NCI-H345 (cell line): ENCODE results near the gene PSMD11.

Experiments
- DNase-seq: peaks from one replicate; lab custom pipeline; 2025; lab: John Stamatoyannopoulos, UW

Gene PSMD11

GRCh38 chr17:32491371-32492263, 47.3 kb downstream of the PSMD11 start:
- DNase-seq: no peak

GRCh38 chr17:32492264-32492589, 47.9 kb downstream of the PSMD11 start:
- no peak for DNase-seq

DNA sequence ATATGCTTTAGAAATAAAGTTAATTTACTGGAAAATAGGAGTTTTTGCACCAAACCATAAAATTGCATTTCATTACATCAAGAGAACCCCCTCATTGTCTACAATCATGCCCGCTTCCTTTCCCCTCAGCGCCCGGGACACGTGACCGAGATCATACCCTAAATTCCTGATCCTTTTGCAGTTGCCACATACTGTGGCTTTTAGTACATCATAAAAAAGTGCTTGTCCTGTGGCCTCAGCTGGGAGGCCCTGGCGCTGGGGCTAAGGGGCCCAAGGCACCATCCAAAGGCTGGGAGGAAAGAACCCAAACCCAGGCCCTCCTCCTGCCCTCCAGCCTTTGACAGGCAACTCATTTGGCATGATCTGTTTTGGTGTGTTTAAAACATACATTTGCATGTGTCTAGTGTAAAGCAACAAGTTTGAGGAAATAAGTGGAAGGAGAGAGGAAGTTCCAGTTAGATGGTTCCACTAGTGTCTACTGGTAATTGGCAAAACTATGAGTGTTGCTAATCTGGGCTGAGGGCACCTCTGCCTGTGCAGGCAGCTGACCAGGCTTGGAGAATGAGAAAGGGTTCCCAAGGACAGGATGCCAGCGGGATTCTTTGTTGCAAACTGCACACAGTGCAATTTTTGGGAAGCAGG, 48.5 kb downstream of the PSMD11 start:
- DNase-seq: no peak

GRCh38 chr17:32493571-32493970, 49.3 kb downstream of the PSMD11 start:
- no peak for DNase-seq

- DNase-seq: no peak
Observed at GRCh38 chr17:32493976-32494513, 49.7 kb downstream of the PSMD11 start.

GRCh38 chr17:32494621-32495358, 50.5 kb downstream of the PSMD11 start:
- no peak for DNase-seq

DNA sequence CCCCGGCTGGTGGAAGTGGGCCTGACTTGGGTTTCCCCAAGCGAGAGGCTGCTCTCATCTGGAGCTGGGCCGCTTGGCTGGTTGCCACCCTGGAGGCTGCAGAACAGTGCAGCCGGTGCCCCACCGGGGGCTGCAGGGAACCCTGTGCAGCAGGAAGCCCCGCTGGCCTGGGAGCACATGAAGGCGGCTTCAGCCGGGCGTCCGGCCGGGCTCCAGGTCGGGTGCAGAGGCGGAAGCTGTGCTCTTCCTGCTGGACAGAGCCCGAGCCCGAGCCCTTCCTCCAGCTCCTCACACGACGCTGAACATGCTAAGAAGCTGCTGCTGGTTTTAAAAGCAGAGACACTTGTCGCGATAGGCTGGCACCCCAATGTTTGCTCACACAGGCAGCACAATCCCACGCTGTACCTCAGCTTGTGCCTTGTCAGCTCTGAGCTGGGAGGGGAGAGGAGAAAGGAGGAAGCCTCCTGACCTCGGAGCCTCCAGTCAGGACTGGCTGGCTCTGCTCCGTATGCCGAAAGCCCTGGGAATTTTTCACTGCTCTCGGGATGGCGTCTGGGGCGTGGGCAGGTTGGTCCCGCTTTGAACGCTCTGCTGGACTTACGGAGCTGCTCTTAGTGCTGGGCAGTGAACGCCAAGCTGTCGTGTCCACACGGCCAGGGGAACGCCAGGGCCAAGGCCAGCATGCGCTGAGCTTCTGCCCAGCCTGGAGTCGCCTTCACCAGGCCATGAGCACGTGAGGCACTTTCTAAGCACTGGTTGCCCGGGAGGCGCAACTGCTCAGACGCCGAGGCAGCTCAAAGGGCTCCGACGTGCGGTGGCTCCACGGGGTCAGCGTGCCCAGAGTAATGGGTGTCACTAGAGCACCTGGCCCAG, 51.3 kb downstream of the PSMD11 start:
- DNase-seq: no peak

GRCh38 chr17:32496395-32497073, 52.2 kb downstream of the PSMD11 start:
- DNase-seq: no peak

GRCh38 chr17:32497431-32498205, 53.3 kb downstream of the PSMD11 start:
- no peak for DNase-seq

DNA sequence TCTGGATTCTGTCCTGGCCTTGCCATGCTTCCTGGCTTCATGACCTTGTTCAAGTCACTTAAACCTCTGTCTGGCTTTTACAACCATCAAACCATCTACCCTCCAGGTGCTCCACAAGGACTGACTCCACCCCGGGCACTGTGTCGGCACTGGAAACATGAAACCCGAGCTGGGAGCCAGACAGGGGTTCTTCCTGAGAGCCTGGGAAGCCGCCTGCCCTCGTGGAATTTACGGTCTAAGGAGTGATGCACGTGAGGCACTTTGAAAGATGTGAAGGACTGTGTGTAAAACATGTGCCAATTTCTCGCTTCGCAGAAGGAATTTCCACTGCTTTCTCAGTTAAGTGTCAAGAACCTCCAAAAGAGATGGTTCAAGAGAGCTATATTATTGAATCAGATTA, 54.1 kb downstream of the PSMD11 start:
- peak; percentile 40 for DNase-seq

DNA sequence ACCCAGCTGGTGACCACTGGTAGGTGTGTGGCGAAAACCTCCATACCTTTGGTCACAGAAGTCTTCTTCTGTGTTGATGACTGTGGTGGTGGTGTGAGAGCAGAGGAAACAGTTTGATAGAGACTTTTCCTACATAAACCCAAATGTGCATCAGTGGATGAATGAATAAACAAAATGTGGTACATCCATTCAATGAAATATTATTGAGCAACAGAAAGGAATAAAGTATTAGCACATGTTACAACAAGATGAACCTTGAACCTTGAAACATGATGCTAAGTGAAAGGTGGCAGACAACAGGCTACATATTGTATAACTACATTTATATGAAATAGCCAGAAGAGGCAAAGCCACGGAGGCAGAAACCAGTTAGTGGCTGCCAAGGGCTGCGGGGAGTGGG, 57.7 kb downstream of the PSMD11 start:
- DNase-seq: no peak

GRCh38 chr17:32502710-32503109, 58.4 kb downstream of the PSMD11 start:
- DNase-seq: no peak

DNA sequence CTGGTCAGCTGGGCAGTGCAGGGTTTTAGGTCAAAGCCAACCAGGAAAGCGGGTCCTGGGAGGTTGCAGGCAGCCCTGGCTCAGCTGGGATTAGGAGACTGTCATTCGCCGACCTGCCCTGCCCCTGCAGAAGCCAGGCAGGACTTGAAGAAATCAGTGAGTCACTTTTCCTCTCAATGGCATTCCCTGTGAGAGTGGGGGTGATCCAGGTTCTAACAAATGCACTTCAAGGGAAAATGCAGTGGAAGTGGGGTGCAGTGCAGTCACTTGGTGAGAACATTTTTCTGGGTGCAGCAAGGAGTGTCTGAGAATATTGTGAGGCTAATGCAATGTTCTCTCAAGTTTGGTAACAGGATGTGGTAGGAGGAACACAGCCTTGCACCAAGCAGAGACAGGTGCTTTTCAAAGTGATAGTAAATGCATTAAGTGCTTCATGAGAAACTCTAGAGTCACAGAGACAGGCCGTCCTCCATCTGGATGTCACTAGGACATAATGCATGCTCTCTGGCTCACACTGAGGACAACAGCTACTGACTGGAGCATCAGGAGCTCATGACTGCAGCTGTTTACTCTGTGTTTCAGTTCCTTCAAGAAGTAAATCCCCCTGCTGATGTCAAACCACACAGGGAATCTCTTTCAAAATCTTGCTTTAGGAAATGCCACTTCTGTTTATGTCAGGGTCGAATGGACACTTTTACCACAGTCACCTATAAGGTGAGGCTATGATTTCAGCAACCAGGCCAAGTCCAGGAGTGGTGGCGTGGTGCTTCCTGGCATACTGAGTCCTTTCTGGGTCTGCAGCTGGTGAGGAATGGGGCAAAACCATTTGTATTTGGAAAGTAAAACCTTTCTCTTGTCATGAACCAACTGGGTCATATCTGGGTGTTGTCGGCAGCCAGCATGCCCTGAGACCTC, 59.2 kb downstream of the PSMD11 start:
- DNase-seq: no peak

DNA sequence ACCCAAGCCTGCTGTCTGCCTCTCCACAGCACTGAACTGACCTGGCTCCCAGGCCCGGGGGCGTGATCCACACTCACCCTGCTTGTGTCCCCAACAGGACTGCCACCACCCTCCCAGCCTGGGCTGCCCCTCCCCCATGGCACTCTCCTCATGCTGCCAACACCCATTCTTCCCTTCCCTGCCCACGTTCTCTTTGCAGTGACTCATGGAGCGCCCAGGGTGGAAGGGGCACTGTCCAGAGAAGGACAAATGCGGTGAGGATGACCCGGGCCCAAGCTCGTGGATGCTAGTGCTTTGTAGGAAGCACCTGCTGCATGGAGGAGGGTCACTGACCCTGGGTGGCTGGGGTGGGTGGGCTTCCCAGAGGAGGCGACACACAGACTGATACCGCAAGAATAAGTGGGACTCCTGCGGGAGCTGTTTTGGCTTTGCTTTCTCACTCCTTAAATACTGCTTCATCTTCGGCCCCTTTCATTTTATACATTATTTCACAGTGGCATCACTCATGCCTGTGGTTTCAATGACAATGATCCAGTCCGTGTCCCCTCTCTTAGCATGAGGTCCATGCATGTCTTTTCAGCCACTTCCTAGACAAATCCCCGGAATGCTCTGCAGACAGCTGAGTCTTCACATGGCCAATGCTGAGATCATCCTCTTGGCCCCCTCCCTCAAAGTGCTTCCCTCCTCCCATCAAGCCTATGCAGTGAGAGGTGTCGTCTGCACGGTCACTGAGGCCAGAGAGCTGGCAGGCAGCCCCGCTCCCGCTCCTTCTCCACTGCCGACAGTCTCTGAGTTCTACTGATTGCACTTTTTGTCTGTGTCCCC, 60.1 kb downstream of the PSMD11 start:
- DNase-seq: no peak

DNA sequence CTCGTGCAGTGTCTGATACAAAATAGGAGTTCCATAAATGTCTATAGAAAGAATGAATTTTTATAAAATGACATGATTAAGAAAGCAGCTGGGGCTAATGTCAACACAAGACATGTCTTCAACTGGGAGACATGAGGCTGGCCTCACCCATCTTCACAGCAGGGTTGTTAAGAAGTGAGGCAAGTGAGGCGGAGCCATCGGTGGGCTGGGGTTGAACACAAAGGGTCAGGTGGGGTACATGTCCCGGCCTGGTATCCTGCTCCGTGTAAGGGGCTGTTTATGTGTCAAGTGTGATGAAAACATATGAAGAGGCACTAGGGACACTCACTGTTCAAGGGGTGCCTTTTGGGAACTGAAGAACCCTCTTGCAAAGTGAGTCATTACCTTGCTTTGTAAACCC, 64.6 kb downstream of the PSMD11 start:
- DNase-seq: no peak

GRCh38 chr17:32510466-32510865, 66.2 kb downstream of the PSMD11 start:
- DNase-seq: no peak

DNA sequence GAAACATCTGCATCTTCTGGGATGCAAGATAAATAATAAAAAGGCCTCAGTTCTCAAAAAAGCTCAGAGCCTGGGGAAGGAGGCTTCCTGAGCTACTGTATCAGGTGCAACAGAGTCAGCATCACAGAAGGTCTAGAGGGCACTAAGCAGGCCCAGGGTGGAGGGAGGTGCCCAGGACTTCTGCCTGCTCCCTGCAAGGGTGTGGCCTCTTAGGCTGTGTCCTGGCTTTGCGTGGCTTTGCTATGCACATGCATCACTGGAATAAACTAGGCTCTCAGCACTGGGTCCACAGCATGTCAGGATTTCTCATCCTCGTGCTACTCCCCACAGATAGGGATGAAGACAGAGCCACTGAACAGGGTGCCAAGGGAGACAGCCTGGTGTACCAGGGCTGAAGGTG, 68.0 kb downstream of the PSMD11 start:
- no peak for DNase-seq

- DNase-seq: no peak
Observed at GRCh38 chr17:32513579-32513978, 69.3 kb downstream of the PSMD11 start.
